Large intestine (tissue), 3 donors: ENCODE data around the gene EXOC4. TPM values are rescaled to one million over a fixed set of nuclear protein-coding genes. Genes with fewer than 3 reads are reported as not detected.

Source experiments
- DNase-seq, 2 donors: peaks; one replicate each; pipeline versions ENCODE4 v3.0.0 to v3.0.0-alpha.2; 2013
- H3K27ac ChIP-seq: one replicate; pipeline ENCODE4 v1.5.1; 2013; ENCODE audit warnings: low read length
- H3K27me3 ChIP-seq: 2 replicates; pipeline ENCODE4 v1.6.1; 2013; ENCODE audit warnings: low read length; ENCODE audit not compliant: control insufficient read depth, insufficient read depth
- H3K36me3 ChIP-seq: 2 replicates; pipeline ENCODE4 v1.6.1; 2013; ENCODE audit warnings: low read length; ENCODE audit not compliant: control insufficient read depth, insufficient read depth
- H3K4me1 ChIP-seq: one replicate; pipeline ENCODE4 v1.6.1; 2013; ENCODE audit warnings: low read length; ENCODE audit not compliant: control insufficient read depth, insufficient read depth
- H3K4me3 ChIP-seq: one replicate; pipeline ENCODE4 v1.5.1; 2013; ENCODE audit warnings: low read length
- H3K9me3 ChIP-seq: one replicate; pipeline ENCODE4 v1.6.1; 2013; ENCODE audit warnings: mild to moderate bottlenecking, low read depth, low read length, moderate library complexity; ENCODE audit not compliant: control insufficient read depth
- WGBS: methylation state at CpG from one replicate; pipeline ENCODE4 v1.1.5; 2013; ENCODE audit warnings: low lambda C conversion rate; ENCODE audit not compliant: insufficient coverage; 5-methylcytosine and 5-hydroxymethylcytosine counted together
- polyA plus RNA-seq: library from polyadenylated mRNA; unstranded; fragments of 120-200 nt; gene quantifications from one replicate; pipeline ENCODE4 v1.2.1, GENCODE V29; 2013

EXOC4 gene
- polyA plus RNA-seq, 1 donor = 45.4 TPM

GRCh38 chr7:133355822-133356221 is 102.9 kb downstream of the EXOC4 start:
- DNase-seq = no peak
- peaks cover 18% of the 10 kb centered on the region for H3K9me3 ChIP-seq
- H3K36me3 ChIP-seq = peaks cover 6% of the 10 kb centered on the region
- no peaks in the 10 kb centered on the region for H3K27me3 ChIP-seq
- H3K4me1 ChIP-seq = no peaks in the 10 kb centered on the region
- H3K4me3 ChIP-seq = no peak overlapping the region
- H3K27ac ChIP-seq = no peak overlapping the region
- WGBS = 100% methylated on average over 1 of the region's 3 CpGs

GRCh38 chr7:133358708-133359107 is 105.8 kb downstream of the EXOC4 start:
- H3K36me3 ChIP-seq = peaks cover 9% of the 10 kb centered on the region
- WGBS = 67% methylated on average over 1 of the region's 3 CpGs
- no peak overlapping the region for H3K4me3 ChIP-seq
- DNase-seq = no peak
- no peak overlapping the region for H3K27ac ChIP-seq
- H3K9me3 ChIP-seq = no peaks in the 10 kb centered on the region
- H3K4me1 ChIP-seq = no peaks in the 10 kb centered on the region
- H3K27me3 ChIP-seq = no peaks in the 10 kb centered on the region

GRCh38 chr7:133359449-133359848 is 106.6 kb downstream of the EXOC4 start:
- H3K27ac ChIP-seq = no peak overlapping the region

GRCh38 chr7:133360201-133360600 is 107.3 kb downstream of the EXOC4 start:
- Histone ChIP-seq H3K36me3 (peaks cover 9% of the 10 kb centered on the region), H3K4me1 (no peaks in the 10 kb centered on the region), H3K27me3 (no peaks in the 10 kb centered on the region), H3K9me3 (no peaks in the 10 kb centered on the region), H3K27ac (no peak overlapping the region), H3K4me3 (no peak overlapping the region)
- no peak for DNase-seq
- 80% methylated on average over 1 of the region's 2 CpGs for WGBS

More at GRCh38 chr7:133359449-133359848, 106.6 kb downstream of the EXOC4 start:
- Histone ChIP-seq H3K27me3 (no peaks in the 10 kb centered on the region), H3K4me3 (no peak overlapping the region), H3K4me1 (no peaks in the 10 kb centered on the region), H3K36me3 (peaks cover 9% of the 10 kb centered on the region), H3K9me3 (no peaks in the 10 kb centered on the region)
- DNase-seq = no peak

- H3K27me3 ChIP-seq = no peaks in the 10 kb centered on the region
- peaks cover 2% of the 10 kb centered on the region for H3K9me3 ChIP-seq
- no peak overlapping the region for H3K27ac ChIP-seq
- H3K36me3 ChIP-seq = peaks cover 5% of the 10 kb centered on the region
- H3K4me1 ChIP-seq = no peaks in the 10 kb centered on the region
- no peak overlapping the region for H3K4me3 ChIP-seq
- no peak for DNase-seq
Observed at GRCh38 chr7:133361806-133362205, 108.9 kb downstream of the EXOC4 start.

- H3K4me3 ChIP-seq = no peak overlapping the region
- H3K36me3 ChIP-seq = peaks cover 5% of the 10 kb centered on the region
- 63% methylated on average over 1 of the region's 4 CpGs for WGBS
- H3K27ac ChIP-seq = no peak overlapping the region
- DNase-seq = no peak
- H3K9me3 ChIP-seq = peaks cover 2% of the 10 kb centered on the region
- no peaks in the 10 kb centered on the region for H3K27me3 ChIP-seq
- no peaks in the 10 kb centered on the region for H3K4me1 ChIP-seq
Observed at GRCh38 chr7:133364959-133365690, 112.2 kb downstream of the EXOC4 start.

GRCh38 chr7:133365917-133366316 is 113.0 kb downstream of the EXOC4 start:
- Histone ChIP-seq H3K27ac (no peak overlapping the region), H3K4me3 (no peak overlapping the region), H3K4me1 (no peaks in the 10 kb centered on the region), H3K27me3 (no peaks in the 10 kb centered on the region), H3K36me3 (peaks cover 2% of the 10 kb centered on the region), H3K9me3 (peaks cover 2% of the 10 kb centered on the region)
- WGBS = 93% methylated on average over 2 of the region's 3 CpGs
- no peak for DNase-seq

GRCh38 chr7:133367561-133367960 is 114.7 kb downstream of the EXOC4 start:
- H3K4me1 ChIP-seq = no peaks in the 10 kb centered on the region
- H3K9me3 ChIP-seq = peaks cover 2% of the 10 kb centered on the region
- H3K4me3 ChIP-seq = no peak overlapping the region
- no peak for DNase-seq
- 57% methylated on average over 1 of the region's 3 CpGs for WGBS
- no peak overlapping the region for H3K27ac ChIP-seq
- H3K27me3 ChIP-seq = no peaks in the 10 kb centered on the region
- H3K36me3 ChIP-seq = peaks cover 2% of the 10 kb centered on the region

- Histone ChIP-seq H3K4me1 (no peaks in the 10 kb centered on the region), H3K4me3 (no peak overlapping the region), H3K36me3 (no peaks in the 10 kb centered on the region), H3K27me3 (no peaks in the 10 kb centered on the region), H3K27ac (no peak overlapping the region), H3K9me3 (peaks cover 2% of the 10 kb centered on the region)
- DNase-seq = no peak
- 100% methylated on average over 2 of the region's 3 CpGs for WGBS
Observed at GRCh38 chr7:133369130-133369529, 116.3 kb downstream of the EXOC4 start.

GRCh38 chr7:133371616-133372015 is 118.7 kb downstream of the EXOC4 start:
- H3K4me1 ChIP-seq = no peaks in the 10 kb centered on the region
- WGBS = 100% methylated on average over 2 of the region's 4 CpGs

GRCh38 chr7:133372337-133372736 is 119.5 kb downstream of the EXOC4 start:
- H3K9me3 ChIP-seq = no peaks in the 10 kb centered on the region
- 100% methylated on average over 1 of the region's 1 CpG for WGBS
- H3K36me3 ChIP-seq = peaks cover 4% of the 10 kb centered on the region
- H3K27me3 ChIP-seq = no peaks in the 10 kb centered on the region
- H3K4me3 ChIP-seq = no peak overlapping the region
- no peaks in the 10 kb centered on the region for H3K4me1 ChIP-seq
- no peak overlapping the region for H3K27ac ChIP-seq
- no peak for DNase-seq

More at GRCh38 chr7:133371616-133372015, 118.7 kb downstream of the EXOC4 start:
- H3K9me3 ChIP-seq = peaks cover under 1% of the 10 kb centered on the region
- H3K4me3 ChIP-seq = no peak overlapping the region
- no peaks in the 10 kb centered on the region for H3K27me3 ChIP-seq
- peaks cover 4% of the 10 kb centered on the region for H3K36me3 ChIP-seq
- no peak overlapping the region for H3K27ac ChIP-seq
- DNase-seq = no peak
